Stimulated activated CD8-positive, alpha-beta memory T cell treated with anti-CD3 and anti-CD28 coated beads, Interleukin-7, amount 100 ng/mL, for 4 hours (primary cell): Measurements from ENCODE around the gene LRRC2.

Experiments
- DNase-seq, 2 donors: peaks; one replicate each; pipeline ENCODE4 v3.0.0-alpha.2; 2020; ENCODE audit warnings: low read depth in 2 of 2

LRRC2 gene

DNA sequence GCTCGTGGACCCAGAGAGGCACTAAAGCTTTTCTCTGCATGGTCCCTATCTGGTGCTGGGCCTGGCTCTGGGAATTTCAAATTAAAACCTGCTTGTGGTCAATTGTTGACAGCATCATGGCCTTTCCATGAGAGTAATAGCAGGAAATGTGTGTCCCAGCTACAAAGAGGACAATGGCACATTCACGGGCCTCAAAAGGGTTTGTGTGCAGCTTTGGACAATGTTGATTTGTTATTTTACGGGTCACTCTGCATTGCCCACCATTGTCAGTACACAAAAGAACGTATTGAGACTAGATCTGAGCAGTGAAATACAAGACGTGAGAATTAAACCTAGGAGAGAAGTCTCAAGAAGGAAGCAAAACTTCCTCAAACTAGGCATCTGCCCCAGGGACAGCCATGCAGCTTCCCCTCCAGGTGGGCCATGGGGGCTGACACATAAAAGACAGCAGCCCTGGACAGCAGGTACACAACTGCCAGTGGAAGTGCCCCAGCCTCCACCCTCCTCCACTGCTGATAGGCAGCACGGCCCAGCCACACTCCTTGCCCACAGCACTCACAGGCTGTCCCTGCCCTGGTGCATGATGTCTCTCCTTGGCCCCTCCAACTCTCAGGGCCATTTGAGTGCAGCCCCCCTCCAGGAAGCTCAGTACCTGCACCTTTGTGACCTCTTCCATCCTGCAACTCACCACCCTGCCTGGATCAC lies 85.5 kb downstream of the LRRC2 start:
- DNase-seq = no peak

DNA sequence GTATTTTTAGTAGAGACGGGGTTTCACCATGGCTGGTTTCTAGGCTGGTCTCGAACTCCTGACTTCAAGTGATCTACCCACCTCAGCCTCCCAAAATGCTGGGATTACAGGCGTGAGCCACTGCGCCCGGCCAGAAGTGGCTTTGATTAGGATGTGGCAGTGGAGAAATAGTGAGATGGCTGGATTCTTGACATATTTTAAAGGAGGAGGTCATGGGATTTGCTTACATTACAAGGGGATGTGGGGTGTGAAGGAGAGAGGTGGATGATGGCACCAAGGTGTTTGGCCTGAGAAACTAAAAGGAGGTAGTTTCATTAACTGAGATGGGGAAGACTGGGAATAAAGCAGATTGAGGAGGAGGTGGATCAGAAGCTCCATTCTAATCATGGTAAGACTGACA lies 86.4 kb downstream of the LRRC2 start:
- DNase-seq = no peak

DNA sequence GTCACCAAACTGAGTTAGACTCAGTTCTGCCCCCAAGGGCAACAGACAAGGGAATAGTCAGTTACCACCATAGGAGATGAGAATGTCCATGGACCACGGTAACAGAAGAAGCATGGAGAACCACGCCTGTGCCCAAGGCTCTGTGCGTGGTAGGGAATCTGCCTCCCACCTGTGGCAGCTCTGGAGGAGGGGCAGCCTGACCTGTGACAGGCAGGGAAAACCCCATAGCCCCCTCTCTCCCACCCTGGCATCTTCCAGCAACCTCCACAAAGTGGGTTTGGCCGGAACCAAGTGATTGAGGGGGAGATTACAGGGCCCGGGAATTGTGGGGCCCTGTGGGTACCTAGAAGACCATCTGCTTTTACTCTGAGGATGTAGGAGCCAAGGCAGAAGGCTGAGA lies 87.1 kb downstream of the LRRC2 start:
- no peak for DNase-seq

DNA sequence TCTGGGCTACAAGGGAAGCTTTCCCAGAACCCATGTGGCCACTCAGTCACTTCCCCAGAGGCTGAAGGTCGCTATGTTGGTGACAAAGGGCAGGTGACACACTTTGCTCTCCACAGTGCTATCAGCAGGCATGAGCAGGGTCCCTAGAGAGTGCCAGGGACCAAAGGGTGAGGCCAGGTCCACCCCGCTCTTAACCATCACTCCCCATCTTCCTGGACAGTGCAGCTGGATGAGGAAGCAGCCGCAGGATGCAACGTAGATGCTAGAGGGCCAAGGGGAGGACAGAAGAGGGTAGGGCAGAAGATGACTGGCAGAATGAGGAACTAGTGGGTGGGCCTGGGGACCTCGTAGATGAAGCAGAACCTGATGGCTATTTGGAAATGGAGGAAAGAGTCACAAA lies 87.8 kb downstream of the LRRC2 start:
- DNase-seq = no peak

DNA sequence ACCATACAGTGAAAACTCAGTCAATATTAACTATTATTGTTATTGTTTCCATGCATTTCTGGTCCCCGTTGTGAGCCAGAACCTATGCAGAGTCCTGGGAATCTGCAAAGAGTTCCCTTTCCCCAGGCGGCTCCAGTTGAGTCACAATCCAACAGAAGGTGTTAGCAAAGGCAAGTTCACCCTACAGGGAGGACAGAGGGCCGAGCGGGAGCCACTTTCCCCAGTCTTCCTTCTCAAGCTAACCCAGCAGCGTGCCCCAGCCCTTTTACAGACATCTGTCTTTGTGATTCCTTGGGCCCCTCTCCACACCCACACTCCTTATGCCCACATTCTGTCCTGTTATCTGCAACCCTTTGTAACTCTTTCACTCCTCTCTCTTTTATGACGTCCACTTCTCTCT lies 88.3 kb downstream of the LRRC2 start:
- no peak for DNase-seq

DNA sequence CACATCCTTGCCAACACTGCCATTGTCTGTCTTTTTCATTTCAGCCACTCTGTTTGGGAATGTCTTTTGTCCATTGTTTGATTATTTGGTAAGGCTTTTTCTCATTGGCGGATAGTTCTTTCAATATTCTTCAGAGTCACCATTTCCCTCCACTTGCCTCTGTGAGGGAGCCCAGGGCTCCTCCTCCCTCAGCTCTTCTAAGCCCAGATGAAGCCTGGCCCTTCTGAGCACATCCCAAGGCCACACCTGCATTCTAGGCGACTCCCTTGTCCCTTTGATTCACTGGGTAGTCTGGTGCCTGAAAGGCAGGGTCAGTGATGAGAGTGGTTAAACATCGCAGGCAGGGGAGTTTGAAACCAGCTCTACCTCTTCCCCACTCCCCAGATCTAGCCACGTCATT lies 89.0 kb downstream of the LRRC2 start:
- no peak for DNase-seq

DNA sequence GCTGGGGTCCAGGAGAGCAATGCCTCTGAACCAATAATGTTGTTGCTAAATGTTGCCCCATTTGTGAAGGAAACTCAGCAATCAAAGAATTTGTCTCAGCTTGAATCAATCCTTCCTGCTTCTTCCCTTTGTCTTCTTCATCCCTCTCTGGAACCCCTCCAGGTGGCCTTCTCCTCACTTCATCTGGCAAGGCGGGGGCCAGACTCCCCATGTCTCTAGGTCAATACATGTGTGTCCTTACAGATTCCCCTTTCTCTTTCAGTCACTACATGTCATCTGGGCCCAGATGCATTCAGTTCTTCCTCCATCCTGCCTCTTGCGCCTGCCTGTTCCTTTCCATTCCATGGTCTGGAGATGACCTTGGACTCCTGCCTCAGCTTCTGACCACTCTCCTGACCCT lies 93.4 kb downstream of the LRRC2 start:
- DNase-seq = no peak

DNA sequence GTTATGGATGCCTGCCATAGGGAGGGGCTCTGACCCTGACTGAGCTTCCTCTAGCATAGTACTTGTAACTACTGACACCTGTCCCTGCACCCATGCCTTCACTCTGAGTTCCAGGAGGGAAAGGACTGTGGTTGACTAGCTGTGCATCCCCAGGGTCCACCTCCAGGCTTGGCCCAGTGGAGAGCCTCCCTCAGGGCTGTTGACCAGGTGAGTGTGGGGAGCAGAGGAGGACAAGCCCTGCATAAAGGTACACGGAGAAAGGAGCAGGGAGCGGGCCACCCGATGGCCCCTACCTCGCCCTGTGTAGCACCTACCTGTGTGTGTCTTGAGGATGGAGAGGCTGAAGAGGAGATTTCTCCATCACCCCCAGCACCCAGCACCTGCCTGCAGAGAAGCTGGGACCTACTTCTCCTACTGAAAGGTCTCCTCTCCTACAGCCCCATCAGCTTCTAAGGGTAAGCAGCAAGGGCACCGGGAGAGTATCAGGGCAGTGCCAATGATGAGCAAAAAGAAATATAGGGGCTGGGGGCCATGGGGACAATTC lies 94.7 kb downstream of the LRRC2 start:
- DNase-seq = no peak

DNA sequence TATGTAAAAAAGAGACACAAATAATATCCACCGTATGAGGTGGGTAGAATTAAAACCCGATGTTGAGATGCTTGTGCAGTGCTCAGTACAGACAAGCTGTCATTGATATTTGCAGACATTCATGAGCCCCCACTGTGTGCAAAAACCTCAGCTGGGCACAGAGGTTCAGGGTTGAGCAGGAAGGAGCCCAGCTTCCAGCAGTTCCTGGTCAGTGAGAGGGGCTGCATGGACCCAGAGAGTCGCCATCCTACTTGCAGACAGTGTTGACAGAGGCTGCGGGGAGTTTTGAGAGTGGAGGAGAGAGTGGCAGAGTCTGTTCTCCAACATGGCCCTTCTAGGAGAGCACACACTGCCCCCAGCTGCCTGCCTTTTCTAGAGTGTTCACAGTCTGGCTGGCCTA lies 95.3 kb downstream of the LRRC2 start:
- DNase-seq = no peak

DNA sequence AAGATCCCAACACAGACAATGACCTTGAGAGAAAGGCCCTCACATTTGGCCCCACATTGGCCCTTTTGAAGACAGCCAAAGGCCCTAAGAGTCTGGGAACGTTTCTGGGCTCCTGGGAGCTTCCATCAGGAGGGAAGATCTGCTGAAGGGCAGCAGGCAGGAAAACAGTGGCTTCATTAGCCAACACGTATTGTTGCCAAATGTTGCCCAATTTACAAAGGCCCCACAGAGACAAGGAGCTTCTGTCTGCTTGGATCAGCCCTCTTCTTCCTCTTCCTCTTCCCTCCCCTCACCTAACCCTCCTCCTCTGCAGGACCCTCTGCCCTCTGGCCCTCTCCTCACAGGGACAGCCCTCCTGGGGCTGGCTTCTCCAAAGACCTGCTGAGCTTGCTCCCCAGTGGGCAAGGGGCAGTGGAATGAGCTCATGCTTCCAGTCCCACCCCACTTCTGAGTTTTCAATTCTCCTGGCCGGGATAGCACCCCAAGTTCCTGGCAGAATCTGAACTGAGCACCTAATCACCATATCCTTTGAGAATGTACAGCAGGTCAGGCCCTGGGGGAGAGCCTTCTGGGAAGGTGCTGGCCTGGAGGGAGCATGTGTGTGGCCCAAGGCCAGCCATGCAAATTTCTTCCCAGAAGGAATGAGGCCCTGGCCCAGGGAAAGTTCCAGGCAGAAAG lies 96.3 kb downstream of the LRRC2 start:
- no peak for DNase-seq

DNA sequence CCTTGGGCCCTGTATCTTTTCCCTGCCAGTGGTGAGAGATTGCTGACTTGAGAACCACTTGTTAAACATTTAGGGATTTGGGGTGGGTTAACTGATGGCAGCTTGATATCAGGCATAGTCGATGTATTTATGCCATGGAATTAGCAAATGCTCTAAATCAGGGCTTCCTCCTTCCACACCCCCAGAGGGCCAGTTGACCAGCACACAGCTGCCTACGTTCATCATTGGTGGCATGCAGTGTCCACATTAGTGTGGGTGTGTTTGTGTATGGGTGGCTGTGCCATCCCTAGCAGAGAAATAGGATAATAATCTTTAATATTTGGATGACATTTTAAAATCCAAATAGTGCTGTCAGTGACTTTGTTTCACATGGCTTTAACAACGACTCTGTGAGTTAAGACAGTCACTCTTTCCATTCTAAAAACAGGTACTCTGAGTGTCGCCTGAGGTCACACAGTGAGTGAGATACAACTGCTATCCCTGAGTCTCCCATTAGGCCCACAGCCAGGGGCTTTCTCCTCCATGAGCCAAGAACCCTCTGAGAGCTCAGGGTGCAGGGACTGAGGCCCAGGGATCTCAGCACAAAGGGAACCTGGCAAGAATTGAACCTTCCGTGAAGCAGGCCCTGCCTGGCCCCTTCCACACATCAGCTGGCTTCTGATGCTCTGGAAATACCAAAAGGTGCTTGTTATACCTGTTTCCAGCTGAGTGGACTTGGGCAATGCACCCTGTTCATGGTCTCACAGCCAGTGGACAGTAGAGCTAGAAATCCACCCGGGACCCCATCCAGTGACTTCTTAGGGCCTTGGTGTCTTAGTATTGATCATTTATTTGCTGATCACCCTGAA lies 97.1 kb downstream of the LRRC2 start:
- no peak for DNase-seq

DNA sequence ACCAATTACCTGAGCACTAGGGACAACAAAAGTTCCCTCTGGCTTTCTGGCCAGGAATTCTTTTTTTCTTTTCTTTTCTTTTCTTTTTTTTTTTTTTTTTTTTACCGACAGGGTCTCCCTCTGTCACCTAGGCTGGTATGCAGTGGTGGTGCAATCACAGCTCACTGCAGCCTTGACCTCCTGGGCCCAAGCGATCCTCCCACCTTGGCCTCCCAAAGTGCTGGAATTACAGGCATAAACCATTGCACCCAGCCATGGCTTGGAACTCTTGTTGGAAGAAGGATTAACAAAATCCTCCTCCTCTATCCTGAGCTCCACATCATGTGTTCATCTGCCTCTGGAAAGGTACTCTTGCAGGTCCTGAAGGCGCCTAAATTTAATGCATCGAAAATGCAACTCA lies 98.5 kb downstream of the LRRC2 start:
- no peak for DNase-seq

DNA sequence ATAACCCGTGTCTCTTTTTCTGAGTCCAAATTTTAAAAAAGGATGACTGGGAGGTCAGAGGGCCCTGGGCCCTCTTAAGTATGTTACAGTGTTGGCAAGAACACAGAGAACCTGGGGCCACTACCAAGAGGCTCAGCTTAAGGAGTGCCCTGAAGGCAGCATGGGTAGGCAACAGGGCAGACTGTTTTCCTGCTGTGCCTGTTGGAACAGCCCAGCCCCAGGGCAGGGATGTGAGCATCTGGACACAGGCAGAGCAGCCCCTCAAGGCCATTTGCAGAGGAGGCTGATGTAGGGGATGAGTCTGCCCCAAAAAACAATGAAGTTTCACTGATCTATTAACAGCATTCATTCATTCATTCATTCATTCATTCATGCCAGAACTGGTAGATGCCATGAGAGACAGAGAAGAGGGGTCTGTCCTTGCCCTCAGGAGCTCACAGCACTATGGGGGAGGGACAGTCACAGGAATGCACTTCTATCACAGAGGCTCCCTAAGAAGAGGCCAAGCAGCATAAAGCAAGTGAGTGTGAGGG lies 99.2 kb downstream of the LRRC2 start:
- no peak for DNase-seq

DNA sequence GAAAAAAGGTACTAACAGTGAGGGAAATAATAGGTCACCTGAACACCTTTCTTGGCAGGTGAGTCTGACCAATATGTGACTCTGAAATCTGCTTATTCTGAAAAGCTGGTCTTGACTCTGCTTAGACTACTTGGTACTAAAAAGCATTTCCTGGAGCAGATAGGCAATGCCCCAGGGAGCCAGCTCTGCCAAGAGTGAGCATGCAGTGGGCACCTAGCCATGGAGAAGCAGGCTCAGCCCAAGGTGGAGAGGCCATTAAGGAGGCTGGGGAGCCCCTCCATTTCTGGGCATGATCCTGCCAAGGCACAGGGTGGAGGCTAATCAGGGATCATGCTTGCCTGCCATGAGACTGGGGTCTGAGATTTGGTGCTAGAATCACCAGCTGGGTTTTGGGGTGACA lies 99.8 kb downstream of the LRRC2 start:
- DNase-seq = no peak
